GM18909 (cell line): ENCODE results near the gene TEX50.
"Not testable (repeated sequence)": the region's sequence is repeated elsewhere in the genome, so short reads cannot be mapped to it uniquely, and the experiment has no call there.

Source experiments
- ATAC-seq: cut with Tn5 transposase; IDR thresholded peaks from one replicate; pipeline ENCODE4 v1.9.1; 2021; ENCODE audit warnings: mild to moderate bottlenecking; ENCODE audit not compliant: unreplicated experiment, poor library complexity

The TEX50 gene

GRCh38 chr1:173661271-173661670, 26.1 kb downstream of the TEX50 start:
- ATAC-seq, result no peak

- ATAC-seq, result no peak
These were observed 26.6 kb downstream of the TEX50 start for GRCh38 chr1:173661763-173662162.

- no peak for ATAC-seq
These were observed 28.0 kb downstream of the TEX50 start for GRCh38 chr1:173663159-173663558.

GRCh38 chr1:173666646-173667045, 31.5 kb downstream of the TEX50 start:
- ATAC-seq, result no peak

- ATAC-seq, result no peak
These were observed 34.4 kb downstream of the TEX50 start, which contains the start of gene ANKRD45 for GRCh38 chr1:173669491-173669941. Gene ANKRD45, minus strand, starts transcription at chr1:173669851. Its CDS starts 10,433 bp downstream, at chr1:173659418.

- not testable (repeated sequence) for ATAC-seq
These were observed 39.4 kb downstream of the TEX50 start for GRCh38 chr1:173674496-173674895.

GRCh38 chr1:173680152-173680551, 45.0 kb downstream of the TEX50 start:
- ATAC-seq, result not testable (repeated sequence)

- no peak for ATAC-seq
These were observed 47.0 kb downstream of the TEX50 start for GRCh38 chr1:173682184-173682583.

- ATAC-seq, result not testable (repeated sequence)
These were observed 48.7 kb downstream of the TEX50 start for GRCh38 chr1:173683838-173684237.

- ATAC-seq, result not testable (repeated sequence)
These were observed 50.0 kb downstream of the TEX50 start for GRCh38 chr1:173685121-173685520.
